ENCODE data around the gene BAD. TPM values are rescaled to one million over a fixed set of nuclear protein-coding genes. Genes with fewer than 3 reads are reported as not detected.
A peak's percentile ranks its signal among the peaks of the same experiment; 100 is the strongest.

The BAD gene
- total and polyA plus RNA-seq, 2 of the 13 experiments (the other 11 are each of a cell fraction or from before 2014, with no cell fraction given), result 17.9 to 28.5 TPM

DNA sequence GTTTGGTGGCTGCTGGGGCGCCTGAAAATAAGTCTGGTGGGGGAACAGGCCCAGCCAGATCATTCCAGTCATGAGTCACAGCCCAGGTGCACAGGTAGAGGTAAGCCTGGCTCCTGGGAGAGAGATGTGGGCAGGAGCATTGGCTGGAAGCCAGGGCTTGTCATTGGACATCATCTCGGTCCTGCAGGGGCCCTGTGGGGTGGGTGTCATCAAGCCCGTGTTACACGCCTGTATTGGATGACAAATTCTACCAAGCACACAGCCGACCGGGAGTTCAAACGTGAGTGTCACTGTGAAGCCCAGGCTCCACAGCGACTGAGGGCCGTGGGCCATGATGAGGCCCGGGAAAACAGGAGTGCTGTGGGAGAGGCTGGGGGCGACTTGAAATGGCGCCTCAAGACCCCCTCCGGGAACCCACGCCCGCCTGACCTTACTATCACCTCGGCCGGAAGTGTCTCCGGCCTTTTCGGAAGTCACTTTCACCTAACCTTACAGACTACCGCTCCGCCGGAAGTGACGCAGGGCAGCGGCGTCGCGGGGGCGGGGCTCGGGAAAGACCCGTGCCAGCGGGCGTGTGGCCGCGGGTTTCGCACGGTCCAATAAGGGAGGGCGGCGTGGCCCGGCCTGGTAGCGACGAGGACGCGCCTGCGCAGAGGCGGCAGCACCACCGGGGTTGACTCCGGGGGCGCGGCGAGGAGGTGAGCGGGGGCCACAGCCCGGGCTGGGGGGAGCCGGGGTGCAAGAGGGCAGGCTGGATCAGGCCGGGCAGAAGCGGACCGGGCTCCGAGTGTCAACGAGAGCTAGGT lies 43.8 kb downstream of the BAD start, which contains the start of gene FKBP2 (continued):
- TF ChIP-seq, protein P1, sequence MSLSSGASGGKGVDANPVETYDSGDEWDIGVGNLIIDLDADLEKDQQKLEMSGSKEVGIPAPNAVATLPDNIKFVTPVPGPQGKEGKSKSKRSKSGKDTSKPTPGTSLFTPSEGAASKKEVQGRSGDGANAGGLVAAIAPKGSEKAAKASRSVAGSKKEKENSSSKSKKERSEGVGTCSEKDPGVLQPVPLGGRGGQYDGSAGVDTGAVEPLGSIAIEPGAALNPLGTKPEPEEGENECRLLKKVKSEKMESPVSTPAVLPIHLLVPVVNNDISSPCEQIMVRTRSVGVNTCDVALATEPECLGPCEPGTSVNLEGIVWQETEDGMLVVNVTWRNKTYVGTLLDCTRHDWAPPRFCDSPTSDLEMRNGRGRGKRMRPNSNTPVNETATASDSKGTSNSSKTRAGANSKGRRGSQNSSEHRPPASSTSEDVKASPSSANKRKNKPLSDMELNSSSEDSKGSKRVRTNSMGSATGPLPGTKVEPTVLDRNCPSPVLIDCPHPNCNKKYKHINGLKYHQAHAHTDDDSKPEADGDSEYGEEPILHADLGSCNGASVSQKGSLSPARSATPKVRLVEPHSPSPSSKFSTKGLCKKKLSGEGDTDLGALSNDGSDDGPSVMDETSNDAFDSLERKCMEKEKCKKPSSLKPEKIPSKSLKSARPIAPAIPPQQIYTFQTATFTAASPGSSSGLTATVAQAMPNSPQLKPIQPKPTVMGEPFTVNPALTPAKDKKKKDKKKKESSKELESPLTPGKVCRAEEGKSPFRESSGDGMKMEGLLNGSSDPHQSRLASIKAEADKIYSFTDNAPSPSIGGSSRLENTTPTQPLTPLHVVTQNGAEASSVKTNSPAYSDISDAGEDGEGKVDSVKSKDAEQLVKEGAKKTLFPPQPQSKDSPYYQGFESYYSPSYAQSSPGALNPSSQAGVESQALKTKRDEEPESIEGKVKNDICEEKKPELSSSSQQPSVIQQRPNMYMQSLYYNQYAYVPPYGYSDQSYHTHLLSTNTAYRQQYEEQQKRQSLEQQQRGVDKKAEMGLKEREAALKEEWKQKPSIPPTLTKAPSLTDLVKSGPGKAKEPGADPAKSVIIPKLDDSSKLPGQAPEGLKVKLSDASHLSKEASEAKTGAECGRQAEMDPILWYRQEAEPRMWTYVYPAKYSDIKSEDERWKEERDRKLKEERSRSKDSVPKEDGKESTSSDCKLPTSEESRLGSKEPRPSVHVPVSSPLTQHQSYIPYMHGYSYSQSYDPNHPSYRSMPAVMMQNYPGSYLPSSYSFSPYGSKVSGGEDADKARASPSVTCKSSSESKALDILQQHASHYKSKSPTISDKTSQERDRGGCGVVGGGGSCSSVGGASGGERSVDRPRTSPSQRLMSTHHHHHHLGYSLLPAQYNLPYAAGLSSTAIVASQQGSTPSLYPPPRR (CRISPR knock-in tag; IDR thresholded peaks at IDR 0.05; ENCODE audit: borderline replicate concordance), result peak; percentile 33; the same call in 1 of the 2 replicates
- peak; percentile 79 for TF ChIP-seq SP2 (CRISPR knock-in tag; IDR thresholded peaks at IDR 0.05)
- peak; percentile 69; the same call in 1 of the 2 replicates for TF ChIP-seq ZNF891 (CRISPR knock-in tag; IDR thresholded peaks at IDR 0.05)
- 0 out of 2 replicates have a peak, but pooled peaks have one; percentile 43 for TF ChIP-seq ZNF850 (CRISPR knock-in tag; conservative IDR thresholded peaks at IDR 0.05)
- no peak for TF ChIP-seq MATR3 (CRISPR knock-in tag; IDR thresholded peaks at IDR 0.05)
- no peak for TF ChIP-seq NFIC (IDR thresholded peaks at IDR 0.05; ENCODE audit: low read length)
- no peak for TF ChIP-seq ZNF570 (CRISPR knock-in tag; IDR thresholded peaks at IDR 0.05; ENCODE audit: borderline replicate concordance)
- TF ChIP-seq CREM (IDR thresholded peaks at IDR 0.05), result peak; percentile 85
- TF ChIP-seq CREM (CRISPR knock-in tag; IDR thresholded peaks at IDR 0.05), result peak; percentile 66; the same call in 1 of the 2 replicates
- no peak for TF ChIP-seq ZBTB8A (CRISPR knock-in tag; IDR thresholded peaks at IDR 0.05; ENCODE audit: borderline replicate concordance, low read depth)
- peak; percentile 89 for TF ChIP-seq ELF1 (CRISPR knock-in tag; IDR thresholded peaks at IDR 0.05)
- no peak; the same call in 1 of the 2 replicates for TF ChIP-seq AHR (CRISPR knock-in tag; IDR thresholded peaks at IDR 0.05)
- TF ChIP-seq MEF2D (CRISPR knock-in tag; IDR thresholded peaks at IDR 0.05), result 0 out of 2 replicates have a peak, but pooled peaks have one; percentile 25
- TF ChIP-seq, protein P2, sequence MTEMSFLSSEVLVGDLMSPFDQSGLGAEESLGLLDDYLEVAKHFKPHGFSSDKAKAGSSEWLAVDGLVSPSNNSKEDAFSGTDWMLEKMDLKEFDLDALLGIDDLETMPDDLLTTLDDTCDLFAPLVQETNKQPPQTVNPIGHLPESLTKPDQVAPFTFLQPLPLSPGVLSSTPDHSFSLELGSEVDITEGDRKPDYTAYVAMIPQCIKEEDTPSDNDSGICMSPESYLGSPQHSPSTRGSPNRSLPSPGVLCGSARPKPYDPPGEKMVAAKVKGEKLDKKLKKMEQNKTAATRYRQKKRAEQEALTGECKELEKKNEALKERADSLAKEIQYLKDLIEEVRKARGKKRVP (CRISPR knock-in tag; IDR thresholded peaks at IDR 0.05), result peak in 1 of 2 experiments; percentile 36; a peak in 1 of 4 replicates
- TF ChIP-seq ZNF382 (CRISPR knock-in tag; IDR thresholded peaks at IDR 0.05; ENCODE audit: borderline replicate concordance), result no peak
- TF ChIP-seq ZMYM2 (CRISPR knock-in tag; IDR thresholded peaks at IDR 0.05), result 0 out of 2 replicates have a peak, but pooled peaks have one; percentile 26
- no peak for TF ChIP-seq FIP1L1 (IDR thresholded peaks at IDR 0.05; ENCODE audit: borderline replicate concordance, insufficient read depth, low read depth, low read length)
- no peak; the same call in 1 of the 2 replicates for TF ChIP-seq CAMTA2 (CRISPR knock-in tag; IDR thresholded peaks at IDR 0.05; ENCODE audit: borderline replicate concordance)
- TF ChIP-seq, protein P3, sequence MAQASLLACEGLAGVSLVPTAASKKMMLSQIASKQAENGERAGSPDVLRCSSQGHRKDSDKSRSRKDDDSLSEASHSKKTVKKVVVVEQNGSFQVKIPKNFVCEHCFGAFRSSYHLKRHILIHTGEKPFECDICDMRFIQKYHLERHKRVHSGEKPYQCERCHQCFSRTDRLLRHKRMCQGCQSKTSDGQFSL (CRISPR knock-in tag; IDR thresholded peaks at IDR 0.05), result no peak
- no peak for TF ChIP-seq RAD51 (IDR thresholded peaks at IDR 0.05; ENCODE audit: borderline replicate concordance)
- TF ChIP-seq DR1 (CRISPR knock-in tag; IDR thresholded peaks at IDR 0.05), result peak; percentile 83
- peak; percentile 84 for TF ChIP-seq PHF20 (CRISPR knock-in tag; IDR thresholded peaks at IDR 0.05)
